H1 (cell line): Measurements from ENCODE around the gene RRM1. TPM values are rescaled to one million over a fixed set of nuclear protein-coding genes. Genes with fewer than 3 reads are reported as not detected.

Source experiments
- CTCF ChIA-PET: fragments of 300-600 bp; sonication (Branson Sonifier 250); formaldehyde crosslinking; loops from one replicate; lab custom pipeline; 2021; ENCODE audit not compliant: partially characterized antibody; lab: Charles Lee
- POLR2A ChIA-PET: fragments of 300-600 bp; sonication (Branson Sonifier 250); formaldehyde crosslinking; loops from one replicate; lab custom pipeline; 2021; ENCODE audit warnings: inconsistent platforms; ENCODE audit not compliant: partially characterized antibody; lab: Charles Lee
- DNase-seq, 2 experiments: peaks; one replicate each; pipeline versions ENCODE4 v3.0.0 to v3.0.0-alpha.2; 2010 to 2022; ENCODE audit warnings: low spot score in 2 of 2, low read depth in 1 of 2, mixed read lengths in 1 of 2
- FAIRE-seq: peaks from 2 replicates; lab custom pipeline; 2011; peaks lifted over from hg19 to GRCh38; lab: Jason Lieb, UNC
- H2AFZ ChIP-seq: 2 replicates; pipeline ENCODE4 v1.8.1; 2012; ENCODE audit warnings: low read length, inconsistent platforms
- H2AK5ac ChIP-seq: 2 replicates; pipeline ENCODE4 v1.6.1; 2013; ENCODE audit warnings: low read depth, low read length
- H2BK120ac ChIP-seq: replicated peaks from 2 replicates; pipeline ENCODE3; 2013; ENCODE audit warnings: low read depth, low read length, inconsistent platforms
- H2BK12ac ChIP-seq: 2 replicates; pipeline ENCODE4 v1.6.1; 2013; ENCODE audit warnings: low read depth, low read length
- H2BK15ac ChIP-seq: 2 replicates; pipeline ENCODE4 v1.6.1; 2013; ENCODE audit warnings: low read length
- H2BK20ac ChIP-seq: 2 replicates; pipeline ENCODE4 v1.6.1; 2013; ENCODE audit warnings: low read length
- H2BK5ac ChIP-seq: 2 replicates; pipeline ENCODE4 v1.6.1; 2013; ENCODE audit warnings: low read depth, low read length
- H3K14ac ChIP-seq: 2 replicates; pipeline ENCODE4 v1.6.1; 2013; ENCODE audit warnings: inconsistent platforms; ENCODE audit not compliant: insufficient read length
- H3K18ac ChIP-seq: 2 replicates; pipeline ENCODE4 v1.6.1; 2013; ENCODE audit warnings: low read length; ENCODE audit errors: extremely low read depth
- H3K23ac ChIP-seq: 2 replicates; pipeline ENCODE4 v1.6.1; 2013; ENCODE audit warnings: inconsistent platforms; ENCODE audit not compliant: insufficient read length
- H3K23me2 ChIP-seq: 2 replicates; pipeline ENCODE4 v1.6.1; 2013; ENCODE audit warnings: low read depth, low read length
- H3K27ac ChIP-seq: 2 replicates; pipeline ENCODE4 v1.6.1; 2011; ENCODE audit warnings: low read depth, low read length, inconsistent platforms
- H3K27me3 ChIP-seq, 4 experiments: replicated peaks in 1 of 4; 1 replicate in 1 of 4; 2 replicates in 3 of 4; pipeline versions ENCODE4 v1.6.1 to v1.8.1; 2011 to 2013; ENCODE audit warnings: low read length in 3 of 4, mild to moderate bottlenecking in 3 of 4, inconsistent platforms in 2 of 4, mixed read lengths in 2 of 4, moderate library complexity in 1 of 4; ENCODE audit not compliant: control insufficient read depth in 3 of 4, insufficient read depth in 3 of 4; ENCODE audit errors: extremely low read depth in 1 of 4
- H3K36me3 ChIP-seq, 4 experiments: 2 replicates each; pipeline versions ENCODE4 v1.6.1 to v1.8.1; 2011 to 2013; ENCODE audit warnings: mild to moderate bottlenecking in 4 of 4, low read length in 3 of 4, moderate library complexity in 2 of 4, control low read depth in 1 of 4, inconsistent platforms in 1 of 4; ENCODE audit not compliant: insufficient read depth in 4 of 4, control insufficient read depth in 2 of 4
- H3K4ac ChIP-seq: replicated peaks from 2 replicates; pipeline ENCODE3; 2013; ENCODE audit warnings: low read length, low read depth, mixed read lengths, inconsistent platforms; ENCODE audit not compliant: insufficient read length
- H3K4me1 ChIP-seq, 4 experiments: replicated peaks in 1 of 4; 1 replicate in 1 of 4; 2 replicates in 3 of 4; pipeline versions ENCODE4 v1.6.1 to v1.8.1; 2011 to 2013; ENCODE audit warnings: low read length in 3 of 4, inconsistent platforms in 2 of 4, mixed read lengths in 1 of 4; ENCODE audit not compliant: insufficient read depth in 4 of 4, control insufficient read depth in 3 of 4
- H3K4me2 ChIP-seq, 2 experiments: 2 replicates each; pipeline versions ENCODE4 v1.6.1 to v1.8.1; 2011 to 2013; ENCODE audit warnings: low read depth in 2 of 2, low read length in 2 of 2, control low read depth in 1 of 2, inconsistent platforms in 1 of 2, mild to moderate bottlenecking in 1 of 2; ENCODE audit not compliant: insufficient read depth in 1 of 2
- H3K4me3 ChIP-seq, 4 experiments: fragments of 200-600, 300-600 bp in 1 of 4; sonication (generic), shearing (Covaris generic), sonication (Bioruptor Twin) in 1 of 4; 2 replicates each; pipeline versions ENCODE4 v1.5.1 to v1.8.1; 2011 to 2016; ENCODE audit warnings: low read length in 4 of 4, low read depth in 3 of 4, control low read depth in 2 of 4, inconsistent platforms in 2 of 4, mild to moderate bottlenecking in 2 of 4, mixed read lengths in 1 of 4, moderate library complexity in 1 of 4; ENCODE audit not compliant: insufficient read depth in 2 of 4; ENCODE audit errors: extremely low read depth in 1 of 4
- H3K56ac ChIP-seq: replicated peaks from 2 replicates; pipeline ENCODE3; 2013; ENCODE audit warnings: low read depth, mild to moderate bottlenecking, mixed read lengths, low read length, inconsistent platforms; ENCODE audit not compliant: insufficient read length
- H3K79me1 ChIP-seq: 2 replicates; pipeline ENCODE4 v1.6.1; 2013; ENCODE audit warnings: low read depth, low read length, control low read depth
- H3K79me2 ChIP-seq, 2 experiments: 2 replicates each; pipeline versions ENCODE4 v1.6.1 to v1.8.1; 2012 to 2013; ENCODE audit warnings: low read length in 2 of 2, mild to moderate bottlenecking in 2 of 2, inconsistent platforms in 1 of 2; ENCODE audit not compliant: insufficient read depth in 2 of 2, control insufficient read depth in 1 of 2
- H3K9ac ChIP-seq, 4 experiments: replicated peaks in 1 of 4; 1 replicate in 1 of 4; 2 replicates in 3 of 4; pipeline versions ENCODE4 v1.6.1 to v1.8.1; 2011 to 2013; ENCODE audit warnings: low read depth in 3 of 4, low read length in 3 of 4, control low read depth in 2 of 4, mild to moderate bottlenecking in 2 of 4, moderate library complexity in 2 of 4, inconsistent platforms in 1 of 4; ENCODE audit errors: extremely low read depth in 1 of 4
- H3K9me3 ChIP-seq, 2 experiments: 2 replicates each; pipeline versions ENCODE4 v1.6.1 to v1.8.1; 2012 to 2013; ENCODE audit warnings: mild to moderate bottlenecking in 2 of 2, moderate library complexity in 2 of 2, control low read depth in 1 of 2, inconsistent platforms in 1 of 2, low read depth in 1 of 2, low read length in 1 of 2, mixed read lengths in 1 of 2; ENCODE audit not compliant: insufficient read depth in 2 of 2
- H4K20me1 ChIP-seq, 2 experiments: replicated peaks in 1 of 2; 2 replicates each; pipeline versions ENCODE3 to v1.8.1; 2011 to 2013; ENCODE audit warnings: inconsistent platforms in 2 of 2, low read length in 2 of 2, mild to moderate bottlenecking in 1 of 2; ENCODE audit not compliant: insufficient read depth in 2 of 2, control insufficient read depth in 1 of 2
- H4K5ac ChIP-seq: 2 replicates; pipeline ENCODE4 v1.6.1; 2013; ENCODE audit warnings: low read length, low read depth, mixed read lengths, inconsistent platforms; ENCODE audit not compliant: insufficient read length
- H4K8ac ChIP-seq: 2 replicates; pipeline ENCODE4 v1.8.0; 2013; ENCODE audit warnings: mild to moderate bottlenecking, moderate library complexity, low read length, inconsistent platforms; ENCODE audit not compliant: insufficient read depth; ENCODE audit errors: extremely low read depth
- H4K91ac ChIP-seq: replicated peaks from 2 replicates; pipeline ENCODE3; 2013; ENCODE audit warnings: low read length, mixed read lengths, inconsistent platforms; ENCODE audit not compliant: insufficient read length
- EP300 ChIP-seq, 2 experiments: IDR thresholded peaks; 1 replicate in 1 of 2; 2 replicates in 1 of 2; pipeline ENCODE4 v1.6.1; 2011 to 2012; ENCODE audit warnings: low read depth in 2 of 2, low read length in 2 of 2, mild to moderate bottlenecking in 2 of 2, borderline replicate concordance in 1 of 2, inconsistent platforms in 1 of 2, moderate library complexity in 1 of 2
- FOSL1 ChIP-seq: IDR thresholded peaks from 2 replicates; pipeline ENCODE4 v1.6.1; 2011; ENCODE audit warnings: mild to moderate bottlenecking, low read depth, low read length, moderate library complexity; ENCODE audit not compliant: insufficient read depth
- GTF2F1 ChIP-seq: IDR thresholded peaks from 2 replicates; pipeline ENCODE4 v1.6.1; 2012; ENCODE audit warnings: low read depth, low read length, improper control_type of control experiment, borderline replicate concordance
- HDAC2 ChIP-seq, 2 experiments: fragments of 300-600 bp in 1 of 2; sonication (generic) in 1 of 2; IDR thresholded peaks; 2 replicates each; pipeline ENCODE4 v1.6.1; 2011 to 2012; ENCODE audit warnings: low read depth in 2 of 2, low read length in 2 of 2, mild to moderate bottlenecking in 2 of 2, moderate library complexity in 2 of 2, borderline replicate concordance in 1 of 2, inconsistent platforms in 1 of 2
- HDAC6 ChIP-seq: IDR thresholded peaks from one replicate; pipeline ENCODE4 v1.7.1; 2012; ENCODE audit warnings: low read depth, mild to moderate bottlenecking, inconsistent platforms, low read length, moderate library complexity
- JUN ChIP-seq: IDR thresholded peaks from 2 replicates; pipeline ENCODE4 v1.6.1; 2011; ENCODE audit warnings: low read depth, mild to moderate bottlenecking, improper control_type of control experiment, low read length
- KDM1A ChIP-seq: fragments of 200-600, 300-600 bp; sonication (generic); IDR thresholded peaks from 2 replicates; pipeline ENCODE4 v1.7.1; 2016; ENCODE audit warnings: mild to moderate bottlenecking, low read length, borderline replicate concordance
- PHF8 ChIP-seq: fragments of 200-600 bp; sonication (generic); conservative IDR thresholded peaks from 2 replicates; pipeline ENCODE4 v1.7.1; 2012; ENCODE audit warnings: low read depth, mild to moderate bottlenecking, inconsistent platforms, low read length, moderate library complexity
- POU5F1 ChIP-seq: IDR thresholded peaks from 2 replicates; pipeline ENCODE4 v1.6.1; 2011; ENCODE audit warnings: low read depth, mild to moderate bottlenecking, low read length, moderate library complexity
- RBBP5 ChIP-seq: IDR thresholded peaks from 2 replicates; pipeline ENCODE4 v1.7.1; 2012; ENCODE audit warnings: low read depth, mild to moderate bottlenecking, inconsistent platforms, low read length, moderate library complexity, borderline replicate concordance
- SIN3A ChIP-seq, 2 experiments: IDR thresholded peaks in 1 of 2; conservative IDR thresholded peaks in 1 of 2; 2 replicates each; pipeline ENCODE4 v1.6.1; 2011 to 2012; ENCODE audit warnings: low read length in 2 of 2, improper control_type of control experiment in 1 of 2, low read depth in 1 of 2, mild to moderate bottlenecking in 1 of 2
- SIRT6 ChIP-seq: IDR thresholded peaks from one replicate; pipeline ENCODE4 v1.7.1; 2012; ENCODE audit warnings: low read length, inconsistent platforms
- SP2 ChIP-seq: IDR thresholded peaks from 2 replicates; pipeline ENCODE4 v1.6.1; 2012; ENCODE audit warnings: mild to moderate bottlenecking, low read length, inconsistent platforms
- polyA plus RNA-seq, 7 experiments: library from polyadenylated mRNA; depleted of rRNA in 3 of 7; stranded (reverse) in 5 of 7; unstranded in 2 of 7; fragments of >200 nt in 5 of 7; fragments of 200-250 nt in 2 of 7; gene quantifications; 1 replicate in 5 of 7; 2 replicates in 1 of 7; 4 replicates in 1 of 7; pipeline versions ENCODE4 v1.2.1 to v1.2.3, GENCODE V29; 2011 to 2013; ENCODE audit warnings: missing spikeins in 2 of 7, mixed read lengths in 2 of 7
- total RNA-seq: library from RNA; stranded (reverse); fragmentation: NEBNext Ultra II Directional; extraction: Animal tissue kit (Norgen Biotek cat#: 25700); gene quantifications from 2 replicates; pipeline ENCODE4 v1.2.1, GENCODE V29; 2021

The RRM1 gene
- total and polyA plus RNA-seq, 2 of the 8 experiments (the other 6 are each of a cell fraction or from before 2014, with no cell fraction given) = 63.6 to 126 TPM

- no peak for TF ChIP-seq PHF8
Observed at GRCh38 chr11:4068962-4069361, 25.6 kb upstream of the RRM1 start (continued).

- Histone ChIP-seq H3K9me3 (no peaks in the 10 kb centered on the region), H3K27ac (no peak overlapping the region), H2BK12ac (no peak overlapping the region), H3K9ac (no peak overlapping the region), H2BK120ac (no peak overlapping the region), H3K23ac (no peak overlapping the region), H3K4me1 (no peaks in the 10 kb centered on the region), H3K79me1 (no peaks in the 10 kb centered on the region), H2BK15ac (no peak overlapping the region), H4K8ac (no peak overlapping the region), H3K79me2 (no peaks in the 10 kb centered on the region), H4K91ac (no peak overlapping the region), H2AFZ (no peak overlapping the region), H4K20me1 (no peaks in the 10 kb centered on the region), H3K23me2 (no peaks in the 10 kb centered on the region; the same call in 1 of the 2 replicates), H3K36me3 (no peaks in the 10 kb centered on the region), H3K27me3 (no peaks in the 10 kb centered on the region; a peak in 1 of 7 replicates), H2BK5ac (no peak overlapping the region), H3K14ac (no peak overlapping the region), H3K4ac (no peak overlapping the region), H2BK20ac (no peak overlapping the region), H3K4me2 (no peak overlapping the region), H3K56ac (no peak overlapping the region), H3K4me3 (no peak overlapping the region), H4K5ac (no peak overlapping the region), H3K18ac (no peak overlapping the region), H2AK5ac (no peak overlapping the region)
- FAIRE-seq (no peak), DNase-seq (no peak)
- POLR2A ChIA-PET = no interaction called here
- CTCF ChIA-PET = interaction anchor here (0.6 to 13.4 kb wide), 18 partner anchors 8 to 296 kb away, joined by 3 to 422 read pairs (median 11); partner anchors contain the start of genes PGAP2, RHOG and STIM1
- TF ChIP-seq HDAC2 (IDR thresholded peaks at IDR 0.05; ENCODE audit: borderline replicate concordance in 1 of 2, low read depth in 2 of 2, low read length in 2 of 2) = no peak
- TF ChIP-seq FOSL1 = no peak
- TF ChIP-seq GTF2F1 = no peak
- TF ChIP-seq SIRT6 = no peak
- no peak for TF ChIP-seq SP2
- TF ChIP-seq RBBP5 = no peak
- TF ChIP-seq SIN3A (conservative IDR thresholded peaks at IDR 0.05 in 1 of 2, IDR thresholded peaks at IDR 0.05 in 1 of 2; ENCODE audit: low read depth in 1 of 2, low read length in 2 of 2) = no peak
- no peak for TF ChIP-seq JUN
- TF ChIP-seq KDM1A = no peak
- TF ChIP-seq EP300 (IDR thresholded peaks at IDR 0.05; ENCODE audit: borderline replicate concordance in 1 of 2, low read depth in 2 of 2, low read length in 2 of 2) = no peak
- TF ChIP-seq POU5F1 = no peak
- TF ChIP-seq HDAC6 = no peak
Observed at GRCh38 chr11:4071325-4071724, 23.3 kb upstream of the RRM1 start.
